EL (cell line): ENCODE results near the gene FBXO40.

Experiments used
- DNase-seq: peaks from one replicate; pipeline ENCODE4 v3.0.0-alpha.2; 2016

The FBXO40 gene

DNA sequence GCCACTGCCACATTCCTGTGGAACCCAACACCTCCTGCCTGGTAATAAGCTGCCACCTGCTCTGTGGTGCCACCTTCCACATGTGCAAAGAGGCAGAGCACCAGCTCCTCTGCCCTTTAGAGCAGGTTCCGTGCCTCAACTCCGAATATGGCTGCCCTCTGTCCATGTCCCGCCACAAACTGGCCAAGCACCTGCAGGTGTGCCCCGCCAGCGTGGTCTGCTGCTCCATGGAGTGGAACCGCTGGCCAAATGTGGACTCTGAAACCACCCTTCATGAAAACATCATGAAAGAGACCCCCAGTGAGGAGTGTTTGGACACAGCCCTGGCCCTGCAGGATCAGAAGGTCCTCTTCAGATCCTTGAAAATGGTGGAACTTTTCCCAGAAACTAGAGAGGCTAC is 28.3 kb downstream of the FBXO40 start:
- DNase-seq: no peak

- no peak for DNase-seq
Observed at GRCh38 chr3:121624147-121624899, 31.1 kb downstream of the FBXO40 start.

GRCh38 chr3:121626495-121626894 is 33.3 kb downstream of the FBXO40 start:
- DNase-seq: no peak

- DNase-seq: no peak
Observed at GRCh38 chr3:121627211-121627610, 34.0 kb downstream of the FBXO40 start.

DNA sequence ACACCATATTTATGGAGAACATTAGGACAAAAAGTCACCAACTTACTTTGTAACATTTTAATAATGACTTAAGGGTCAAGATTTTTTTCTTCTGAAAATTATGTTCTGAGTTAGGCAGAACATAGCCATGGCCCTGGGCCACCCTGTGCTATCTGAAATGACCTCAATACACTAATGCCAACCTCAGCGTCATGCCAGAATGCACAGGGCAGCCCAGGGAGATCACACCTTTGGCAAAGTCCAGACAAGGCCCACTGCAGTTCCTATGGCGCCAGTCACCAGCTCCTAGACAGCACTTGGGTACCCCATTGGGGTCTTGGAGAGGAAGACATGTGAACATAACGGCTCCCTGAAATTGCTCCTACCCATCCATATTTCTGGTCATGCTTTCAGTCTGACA is 34.4 kb downstream of the FBXO40 start:
- DNase-seq: no peak

GRCh38 chr3:121629601-121630000 is 36.4 kb downstream of the FBXO40 start:
- DNase-seq: no peak

DNA sequence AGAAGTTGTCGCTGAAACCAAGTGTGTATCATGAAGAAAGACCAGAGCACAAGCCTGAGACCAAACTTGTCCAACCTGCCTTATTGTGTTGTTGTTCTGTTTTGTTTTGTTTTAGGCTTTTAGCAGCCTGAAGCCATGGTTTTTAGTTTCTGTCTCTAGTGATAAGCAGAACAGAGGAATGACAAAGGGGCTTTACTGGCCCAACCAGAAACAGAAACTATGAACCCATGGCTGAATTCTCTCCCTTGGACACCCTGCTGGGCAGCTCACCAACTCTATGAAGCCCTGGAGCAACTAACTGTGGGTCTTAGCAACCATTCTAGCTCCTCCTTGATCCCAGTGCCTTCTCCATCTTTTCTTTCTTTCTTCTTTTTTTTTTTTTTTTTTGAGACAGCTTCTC is 37.2 kb downstream of the FBXO40 start:
- no peak for DNase-seq

DNA sequence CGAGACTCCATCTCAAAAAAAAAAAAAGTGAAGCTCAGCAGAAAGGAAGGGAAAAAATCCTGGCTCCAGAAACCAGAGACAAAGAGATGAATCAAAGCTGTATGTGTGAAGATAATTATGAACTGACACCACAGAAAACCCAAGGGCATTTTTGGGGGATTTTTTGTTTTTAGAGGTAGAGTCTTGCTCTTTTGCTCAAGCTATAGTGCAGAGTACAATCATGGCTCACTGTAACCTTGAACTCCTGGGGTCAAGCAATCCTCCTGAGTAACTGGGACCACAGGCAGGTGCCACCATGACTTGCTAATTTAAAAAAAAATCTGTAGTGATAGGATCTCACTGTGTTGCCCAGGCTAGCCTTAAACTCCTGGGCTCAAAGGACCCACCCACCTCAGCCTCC is 44.7 kb downstream of the FBXO40 start:
- no peak for DNase-seq

GRCh38 chr3:121641127-121641526 is 47.9 kb downstream of the FBXO40 start:
- DNase-seq: no peak

DNA sequence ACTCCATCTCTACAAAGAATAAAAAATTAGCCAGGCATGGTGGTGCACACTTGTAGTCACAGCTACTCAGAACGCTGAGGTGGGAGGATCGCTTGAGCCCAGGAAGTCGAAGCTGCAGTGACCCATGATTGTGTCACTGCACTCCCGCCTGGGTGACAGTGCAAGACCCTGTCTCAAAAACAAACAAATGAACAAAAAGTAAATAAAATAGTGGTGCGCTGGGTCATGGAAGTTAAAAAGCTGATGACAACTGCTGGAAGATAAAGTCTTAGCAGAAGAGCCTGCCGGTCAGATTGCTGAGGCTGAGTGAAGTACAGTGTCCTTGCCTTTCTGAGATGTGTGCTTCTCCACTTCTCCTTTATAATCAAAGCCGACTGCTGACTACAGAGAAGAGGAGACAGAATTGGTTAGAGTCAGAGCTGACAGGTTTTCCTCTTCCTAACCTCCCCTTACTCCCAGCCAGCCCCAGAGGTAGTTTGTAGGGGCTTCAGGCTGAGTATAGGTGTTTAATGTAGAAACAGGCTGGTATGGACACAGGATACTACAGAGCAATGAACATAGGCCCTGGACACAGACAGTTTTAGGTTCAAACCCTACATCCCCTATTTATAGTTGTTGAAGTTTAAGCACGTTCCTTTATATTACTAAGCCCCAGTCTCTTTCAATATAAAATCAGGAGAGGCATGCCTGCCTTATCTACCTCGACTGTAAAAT is 49.6 kb downstream of the FBXO40 start:
- no peak for DNase-seq

DNA sequence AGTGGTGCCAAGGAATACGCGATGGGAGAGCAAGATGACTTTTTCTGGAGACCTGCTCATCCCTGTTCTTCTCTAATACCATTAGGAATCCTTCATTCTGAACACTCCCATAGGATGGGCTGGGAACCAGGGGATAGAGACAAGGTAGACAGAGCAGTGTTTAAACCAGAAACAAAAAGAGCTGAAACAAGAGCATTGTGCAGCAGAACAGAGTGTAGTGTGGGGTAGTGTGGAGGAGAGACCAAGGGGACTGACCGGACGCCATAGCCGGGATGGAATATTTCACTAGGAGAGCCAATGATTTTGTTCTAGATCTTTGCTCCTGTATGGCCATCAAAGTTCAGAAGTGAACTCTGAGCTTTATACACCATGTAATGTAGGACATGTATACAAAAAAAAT is 51.9 kb downstream of the FBXO40 start:
- no peak for DNase-seq

GRCh38 chr3:121648219-121648958 is 55.2 kb downstream of the FBXO40 start:
- DNase-seq: no peak

GRCh38 chr3:121649645-121650044 is 56.5 kb downstream of the FBXO40 start:
- peak; percentile 20 for DNase-seq

GRCh38 chr3:121651684-121652083 is 58.5 kb downstream of the FBXO40 start:
- peak; percentile 10 for DNase-seq

GRCh38 chr3:121654493-121655385 is 61.6 kb downstream of the FBXO40 start:
- no peak for DNase-seq

DNA sequence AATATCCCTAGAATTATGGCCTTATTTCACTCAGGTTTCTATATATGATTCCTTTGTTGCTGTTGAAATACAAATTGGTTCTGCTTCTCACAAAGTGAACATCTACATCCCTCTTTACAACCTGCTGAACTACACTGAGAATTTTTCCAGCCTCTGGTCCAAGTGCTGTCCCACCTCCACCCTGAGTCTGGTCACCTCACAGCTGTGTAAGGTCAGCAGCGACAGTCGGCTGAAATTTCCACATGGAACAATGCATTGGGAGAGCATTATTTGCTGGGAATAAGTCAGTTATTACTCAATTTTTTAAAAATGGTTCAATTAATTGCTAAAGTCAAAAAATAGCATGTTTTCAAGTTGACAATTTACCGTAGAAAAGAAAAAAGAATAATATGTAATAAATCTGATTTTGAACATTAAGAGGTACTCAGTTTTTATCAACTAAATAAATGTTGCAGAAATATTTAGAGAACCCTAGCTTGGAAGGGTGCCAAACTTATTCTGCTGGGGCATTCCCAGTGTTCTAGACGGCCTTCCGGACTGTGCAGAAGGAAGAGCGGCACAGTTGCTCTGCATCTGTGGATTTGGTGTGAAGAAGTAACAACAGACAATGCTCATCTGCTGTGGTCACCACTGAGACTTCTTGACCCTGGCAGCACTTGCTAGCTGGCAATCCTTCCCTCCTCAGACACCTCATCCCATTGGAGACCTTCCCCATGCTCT is 65.7 kb downstream of the FBXO40 start:
- no peak for DNase-seq

- DNase-seq: no peak
Observed at GRCh38 chr3:121659586-121659985, 66.4 kb downstream of the FBXO40 start.

DNA sequence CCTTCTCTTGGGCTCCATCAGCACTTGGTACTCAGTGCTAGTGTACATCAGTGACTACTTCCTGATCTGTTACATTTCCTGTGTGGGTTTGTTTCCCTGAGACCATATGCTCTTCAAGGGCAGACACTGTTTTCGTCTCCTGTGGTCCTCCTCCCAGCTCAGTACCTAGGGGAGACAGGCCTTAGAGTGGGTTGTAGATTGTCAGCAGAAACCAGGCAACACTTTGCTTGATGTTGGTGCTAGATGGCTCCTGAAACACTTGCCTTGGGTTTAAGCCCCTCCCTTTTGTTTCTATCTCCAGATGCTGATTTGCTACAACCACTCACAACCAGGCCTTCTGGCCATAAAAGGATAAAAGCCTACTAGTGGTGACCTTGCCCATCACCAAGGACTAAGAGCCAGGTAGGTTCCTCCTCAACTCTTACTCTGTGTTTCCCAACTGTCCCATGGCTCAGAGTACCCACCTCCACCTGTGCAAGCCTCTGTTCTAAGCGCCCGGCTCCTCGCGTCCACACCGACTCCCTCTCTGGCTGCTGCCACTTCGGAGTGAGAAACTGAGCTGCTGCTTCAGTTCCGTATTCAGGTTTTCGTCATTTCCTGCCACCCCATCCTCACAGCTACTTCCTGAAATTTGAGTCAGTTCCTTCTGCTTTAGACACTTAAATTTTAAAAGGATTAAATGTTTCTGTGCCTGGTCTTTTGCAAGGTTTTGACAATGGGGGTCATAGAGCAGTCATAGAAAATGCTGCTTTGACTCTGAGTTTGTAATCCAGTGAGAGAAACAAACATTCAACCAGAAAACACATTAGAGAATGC is 67.4 kb downstream of the FBXO40 start, which contains the start of gene HCLS1:
Gene HCLS1, minus strand, starts transcription at position 548 of the 816 bp plus-strand sequence. CDS start 2,556 bp downstream, outside the sequence.
- DNase-seq: peak; percentile 26

- no peak for DNase-seq
Observed at GRCh38 chr3:121661376-121661775, 68.2 kb downstream of the FBXO40 start.

DNA sequence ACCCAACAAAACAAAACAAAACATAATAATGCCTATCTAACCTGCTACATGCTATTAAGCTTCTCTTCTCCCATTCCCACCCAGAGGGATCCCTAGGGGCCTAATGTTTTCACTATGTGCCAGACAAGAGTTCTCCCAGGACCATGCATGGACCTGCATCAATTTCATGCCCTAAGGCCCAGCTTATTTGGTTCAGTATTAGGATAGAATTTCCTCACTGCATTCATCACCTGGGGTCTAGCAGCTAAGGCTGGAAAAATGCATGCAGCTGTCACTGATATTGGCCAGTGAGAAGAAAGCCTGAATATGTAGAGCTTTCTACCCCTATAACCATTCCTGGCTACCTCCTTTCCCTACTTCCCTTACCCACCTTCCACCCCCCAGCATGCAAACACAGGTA is 69.6 kb downstream of the FBXO40 start:
- no peak for DNase-seq
